Measurements from ENCODE around the gene TBC1D2B.
A peak's percentile ranks its signal among the peaks of the same experiment; 100 is the strongest.
"Not testable (repeated sequence)": the region's sequence is repeated elsewhere in the genome, so short reads cannot be mapped to it uniquely, and the experiment has no call there.

TBC1D2B gene

DNA sequence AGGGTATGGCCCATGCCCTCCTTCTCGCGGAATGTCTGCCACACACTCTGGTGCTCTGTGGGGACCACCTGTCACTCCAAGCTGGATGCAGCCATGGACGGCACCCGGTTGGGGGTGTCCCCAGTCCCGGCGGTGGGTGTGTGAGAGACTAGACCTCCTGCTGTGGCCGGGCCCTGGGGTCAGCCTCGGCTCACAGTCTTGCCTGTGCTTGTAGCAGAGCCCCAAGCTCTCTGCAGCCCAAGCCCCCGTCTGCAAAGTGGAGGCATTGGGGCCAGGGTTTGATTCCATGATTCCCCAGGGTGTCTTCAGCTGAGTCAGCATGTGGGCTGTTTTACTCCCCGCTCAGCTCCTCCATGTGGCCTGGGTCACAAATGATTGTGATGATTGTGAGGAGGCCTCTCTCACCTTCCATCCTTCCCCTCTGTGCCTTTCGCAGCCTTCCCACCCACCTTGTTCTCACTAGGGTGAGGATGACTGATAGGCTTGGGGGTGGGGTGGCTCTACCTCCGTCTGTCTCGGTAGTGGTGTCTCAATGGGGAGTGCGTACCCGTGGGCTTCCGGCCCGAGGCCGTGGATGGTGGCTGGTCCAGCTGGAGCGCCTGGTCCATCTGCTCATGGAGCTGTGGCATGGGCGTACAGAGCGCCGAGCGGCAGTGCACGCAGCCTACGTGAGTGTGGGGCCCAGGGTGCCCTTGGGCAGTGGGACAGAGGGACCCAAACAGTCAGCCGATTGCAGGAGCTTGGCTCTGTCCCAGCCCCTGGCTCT lies 100.6 kb downstream of the TBC1D2B start:
- H2AFZ ChIP-seq (ENCODE audit: insufficient read depth, low read length, poor library complexity); H3K9ac ChIP-seq (ENCODE audit: low read length); H2BK5ac ChIP-seq (ENCODE audit: low read depth, low read length, poor library complexity); H3K4me3 ChIP-seq (ENCODE audit: low read depth, low read length); H2BK12ac ChIP-seq (ENCODE audit: low read length); DNase-seq; H3K4me2 ChIP-seq (ENCODE audit: low read length); H3K36me3 ChIP-seq (ENCODE audit: control insufficient read depth in 1 of 2, insufficient read depth in 2 of 2, low read length in 2 of 2); H3K23ac ChIP-seq (ENCODE audit: low read length); H2BK120ac ChIP-seq (ENCODE audit: insufficient read depth, low read length, poor library complexity); H3K79me2 ChIP-seq (ENCODE audit: control insufficient read depth, insufficient read depth, low read length, poor library complexity); H3K27ac ChIP-seq (ENCODE audit: low read depth, low read length); H3K9me3 ChIP-seq (ENCODE audit: insufficient read depth, low read depth, low read length); H3K27me3 ChIP-seq (ENCODE audit: insufficient read depth, low read length); H2AK5ac ChIP-seq (ENCODE audit: low read length); H4K12ac ChIP-seq (ENCODE audit: low read depth, low read length): not testable (repeated sequence)
- WGBS (ENCODE audit: extremely low coverage, insufficient coverage, insufficient read length): no CpG with 5 or more reads among the region's 26 CpGs
- H3K14ac ChIP-seq (ENCODE audit: low read length): peak overlapping the region; percentile 28
- H4K8ac ChIP-seq (ENCODE audit: low read depth, low read length): peak overlapping the region; percentile 50
- peak overlapping the region; percentile 58 for H3K18ac ChIP-seq (ENCODE audit: low read length)
- H3K4me1 ChIP-seq (ENCODE audit: control insufficient read depth in 1 of 2, insufficient read depth in 2 of 2, low read length in 2 of 2): peaks cover 20 to 25% of the 10 kb centered on the region in 2 experiments
- peak overlapping the region; percentile 25 for H3K4ac ChIP-seq (ENCODE audit: low read depth, low read length)
- peaks cover 12% of the 10 kb centered on the region for H3K79me1 ChIP-seq (ENCODE audit: low read length)
- H4K91ac ChIP-seq (ENCODE audit: low read depth, low read length): peak overlapping the region; percentile 45

DNA sequence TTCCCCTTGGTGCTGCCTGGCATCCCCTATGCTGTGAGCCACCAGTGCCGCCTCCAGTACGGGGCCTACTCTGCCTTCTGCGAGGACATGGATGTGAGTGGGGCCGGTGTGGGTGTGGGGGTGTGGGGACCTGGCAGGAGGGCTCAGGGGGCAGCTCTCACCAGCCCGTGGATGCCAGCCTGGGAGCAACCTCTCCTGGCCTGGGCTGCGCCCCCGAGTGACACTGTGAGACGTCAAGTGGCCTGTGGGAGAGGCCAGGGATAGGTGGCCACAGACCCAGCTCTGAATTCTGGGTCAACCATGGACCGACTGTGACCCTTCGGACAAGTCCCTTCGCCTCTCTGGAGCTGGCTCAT lies 101.4 kb downstream of the TBC1D2B start:
- not testable (repeated sequence) for H3K9me3 ChIP-seq (ENCODE audit: insufficient read depth, low read depth, low read length)

GRCh38 chr15:77975332-77976094 lies 102.0 kb downstream of the TBC1D2B start:
- Histone ChIP-seq H3K4ac (ENCODE audit: low read depth, low read length) (peak overlapping the region; percentile 3), H3K4me2 (ENCODE audit: low read length) (no peak overlapping the region), H2AFZ (ENCODE audit: insufficient read depth, low read length, poor library complexity) (no peak overlapping the region), H4K12ac (ENCODE audit: low read depth, low read length) (no peak overlapping the region), H3K79me1 (ENCODE audit: low read length) (peaks cover 12% of the 10 kb centered on the region), H2BK5ac (ENCODE audit: low read depth, low read length, poor library complexity) (peak overlapping the region; percentile 15), H2BK12ac (ENCODE audit: low read length) (peak overlapping the region; percentile 56), H3K27ac (ENCODE audit: low read depth, low read length) (peak overlapping the region; percentile 53), H2BK120ac (ENCODE audit: insufficient read depth, low read length, poor library complexity) (peak overlapping the region; percentile 18), H4K91ac (ENCODE audit: low read depth, low read length) (peak overlapping the region; percentile 73), H3K9ac (ENCODE audit: low read length) (no peak overlapping the region), H3K14ac (ENCODE audit: low read length) (peak overlapping the region; percentile 48), H4K8ac (ENCODE audit: low read depth, low read length) (peak overlapping the region; percentile 3), H3K23ac (ENCODE audit: low read length) (no peak overlapping the region), H3K27me3 (ENCODE audit: insufficient read depth, low read length) (no peaks in the 10 kb centered on the region), H3K79me2 (ENCODE audit: control insufficient read depth, insufficient read depth, low read length, poor library complexity) (no peaks in the 10 kb centered on the region), H3K18ac (ENCODE audit: low read length) (peak overlapping the region; percentile 34), H3K4me3 (ENCODE audit: low read depth, low read length) (no peak overlapping the region), H3K4me1 (ENCODE audit: control insufficient read depth in 1 of 2, insufficient read depth in 2 of 2, low read length in 2 of 2) (peaks cover 20 to 25% of the 10 kb centered on the region in 2 experiments), H3K9me3 (ENCODE audit: insufficient read depth, low read depth, low read length) (no peaks in the 10 kb centered on the region), H2AK5ac (ENCODE audit: low read length) (peak overlapping the region; percentile 4), H3K36me3 (ENCODE audit: control insufficient read depth in 1 of 2, insufficient read depth in 2 of 2, low read length in 2 of 2) (no peaks in the 10 kb centered on the region)
- DNase-seq: no peak
- no CpG with 5 or more reads among the region's 26 CpGs for WGBS (ENCODE audit: extremely low coverage, insufficient coverage, insufficient read length)

More for the DNA sequence above, 101.4 kb downstream of the TBC1D2B start:
- H4K12ac ChIP-seq (ENCODE audit: low read depth, low read length); H3K79me2 ChIP-seq (ENCODE audit: control insufficient read depth, insufficient read depth, low read length, poor library complexity); H3K4me3 ChIP-seq (ENCODE audit: low read depth, low read length); H3K4ac ChIP-seq (ENCODE audit: low read depth, low read length); H3K27me3 ChIP-seq (ENCODE audit: insufficient read depth, low read length); H3K36me3 ChIP-seq (ENCODE audit: control insufficient read depth in 1 of 2, insufficient read depth in 2 of 2, low read length in 2 of 2); H3K4me2 ChIP-seq (ENCODE audit: low read length); H3K9ac ChIP-seq (ENCODE audit: low read length); DNase-seq; H2AFZ ChIP-seq (ENCODE audit: insufficient read depth, low read length, poor library complexity); H3K23ac ChIP-seq (ENCODE audit: low read length); H4K8ac ChIP-seq (ENCODE audit: low read depth, low read length): not testable (repeated sequence)
- Histone ChIP-seq H3K14ac (ENCODE audit: low read length) (peak overlapping the region; percentile 30), H3K79me1 (ENCODE audit: low read length) (peaks cover 12% of the 10 kb centered on the region), H3K18ac (ENCODE audit: low read length) (peak overlapping the region; percentile 27), H2BK120ac (ENCODE audit: insufficient read depth, low read length, poor library complexity) (peak overlapping the region; percentile 15), H4K91ac (ENCODE audit: low read depth, low read length) (peak overlapping the region; percentile 73), H2AK5ac (ENCODE audit: low read length) (peak overlapping the region; percentile 4), H3K27ac (ENCODE audit: low read depth, low read length) (peak overlapping the region; percentile 53), H2BK5ac (ENCODE audit: low read depth, low read length, poor library complexity) (peak overlapping the region; percentile 15), H3K4me1 (ENCODE audit: control insufficient read depth in 1 of 2, insufficient read depth in 2 of 2, low read length in 2 of 2) (peaks cover 20 to 25% of the 10 kb centered on the region in 2 experiments), H2BK12ac (ENCODE audit: low read length) (peak overlapping the region; percentile 28)
- no CpG with 5 or more reads among the region's 11 CpGs for WGBS (ENCODE audit: extremely low coverage, insufficient coverage, insufficient read length)

GRCh38 chr15:77974416-77975331 lies 102.8 kb downstream of the TBC1D2B start:
- WGBS (ENCODE audit: extremely low coverage, insufficient coverage, insufficient read length): no CpG with 5 or more reads among the region's 14 CpGs
- no peak overlapping the region for H2AFZ ChIP-seq (ENCODE audit: insufficient read depth, low read length, poor library complexity)
- H3K18ac ChIP-seq (ENCODE audit: low read length): peak overlapping the region; percentile 34
- H3K4me1 ChIP-seq (ENCODE audit: control insufficient read depth in 1 of 2, insufficient read depth in 2 of 2, low read length in 2 of 2): peaks cover 20 to 25% of the 10 kb centered on the region in 2 experiments
- no peak overlapping the region for H3K4me3 ChIP-seq (ENCODE audit: low read depth, low read length)
- H3K4me2 ChIP-seq (ENCODE audit: low read length): no peak overlapping the region
- H3K27ac ChIP-seq (ENCODE audit: low read depth, low read length): peak overlapping the region; percentile 37
- H3K27me3 ChIP-seq (ENCODE audit: insufficient read depth, low read length): no peaks in the 10 kb centered on the region
- H3K9me3 ChIP-seq (ENCODE audit: insufficient read depth, low read depth, low read length): no peaks in the 10 kb centered on the region
- DNase-seq: no peak
- peak overlapping the region; percentile 56 for H2BK12ac ChIP-seq (ENCODE audit: low read length)
- peak overlapping the region; percentile 5 for H4K8ac ChIP-seq (ENCODE audit: low read depth, low read length)
- peak overlapping the region; percentile 3 for H3K4ac ChIP-seq (ENCODE audit: low read depth, low read length)
- H2BK120ac ChIP-seq (ENCODE audit: insufficient read depth, low read length, poor library complexity): peak overlapping the region; percentile 18
- no peak overlapping the region for H3K9ac ChIP-seq (ENCODE audit: low read length)
- no peaks in the 10 kb centered on the region for H3K36me3 ChIP-seq (ENCODE audit: control insufficient read depth in 1 of 2, insufficient read depth in 2 of 2, low read length in 2 of 2)
- no peaks in the 10 kb centered on the region for H3K79me2 ChIP-seq (ENCODE audit: control insufficient read depth, insufficient read depth, low read length, poor library complexity)
- H4K91ac ChIP-seq (ENCODE audit: low read depth, low read length): peak overlapping the region; percentile 71
- H3K23ac ChIP-seq (ENCODE audit: low read length): no peak overlapping the region
- H2BK5ac ChIP-seq (ENCODE audit: low read depth, low read length, poor library complexity): peak overlapping the region; percentile 4
- no peak overlapping the region for H4K12ac ChIP-seq (ENCODE audit: low read depth, low read length)
- H3K79me1 ChIP-seq (ENCODE audit: low read length): peaks cover 12% of the 10 kb centered on the region
- H2AK5ac ChIP-seq (ENCODE audit: low read length): peak overlapping the region; percentile 3
- H3K14ac ChIP-seq (ENCODE audit: low read length): peak overlapping the region; percentile 48

All from trophoblast cell (in vitro differentiated cells and primary cell).